ENCODE measurements around the gene C1orf141.
"Not testable (repeated sequence)": the region's sequence is repeated elsewhere in the genome, so short reads cannot be mapped to it uniquely, and the experiment has no call there.

Gene C1orf141

GRCh38 chr1:67134695-67135094 is at the start of gene C1orf141:
C1orf141 (minus strand) TSS chr1:67134970; CDS start chr1:67127240, 7,730 bp downstream.
- DNase-seq (ENCODE audit: low spot score) = peak; percentile 5

DNA sequence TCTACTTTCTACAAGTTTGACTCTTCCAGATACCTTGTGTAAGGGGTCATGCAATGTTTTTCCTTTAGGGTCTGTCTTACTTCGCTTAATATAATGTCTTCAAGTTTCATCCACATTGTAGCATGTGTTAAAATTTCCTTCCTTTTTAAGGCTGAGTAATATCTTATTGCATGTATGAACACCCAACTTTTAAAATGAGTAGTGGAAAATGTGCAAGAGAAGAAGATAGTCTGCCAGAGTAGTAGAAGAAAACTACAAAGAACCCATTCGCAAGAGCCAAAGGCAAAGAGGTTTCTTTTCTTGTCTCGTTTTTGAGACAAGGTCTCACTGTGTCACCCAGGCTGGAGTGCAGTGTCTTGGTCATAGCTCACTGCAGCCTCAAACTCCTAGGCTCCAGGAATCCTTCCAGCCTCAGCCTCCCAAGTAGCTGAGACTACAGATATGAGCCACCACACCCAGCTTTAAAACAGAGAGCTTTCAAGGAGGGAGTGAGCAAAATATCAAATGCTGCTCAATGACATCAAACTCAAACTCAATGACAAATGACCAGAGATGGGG is 40.8 kb upstream of the C1orf141 start:
- no peak for DNase-seq (ENCODE audit: low spot score)

- no peak for DNase-seq (ENCODE audit: low spot score)
Observed at GRCh38 chr1:67174716-67175284, 40.0 kb upstream of the C1orf141 start.

DNA sequence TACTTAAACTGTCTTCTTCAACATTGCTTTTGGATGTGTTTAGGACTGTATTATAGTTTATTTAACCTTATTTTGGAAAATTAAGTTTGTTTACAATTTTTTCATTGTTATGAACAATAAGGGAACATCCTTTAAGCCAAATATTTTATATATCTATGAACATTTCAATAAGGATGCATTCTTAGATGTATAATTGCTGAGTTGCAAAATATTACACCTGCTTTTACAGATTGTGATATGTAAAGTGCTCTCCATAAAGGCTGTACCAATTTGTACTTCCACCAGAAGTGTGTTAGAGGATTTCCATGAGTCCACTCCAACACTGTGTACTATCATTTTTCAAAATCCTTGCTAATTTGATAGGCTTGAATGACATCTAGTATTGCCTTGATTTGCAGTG is 39.2 kb upstream of the C1orf141 start:
- DNase-seq (ENCODE audit: low spot score) = no peak

DNA sequence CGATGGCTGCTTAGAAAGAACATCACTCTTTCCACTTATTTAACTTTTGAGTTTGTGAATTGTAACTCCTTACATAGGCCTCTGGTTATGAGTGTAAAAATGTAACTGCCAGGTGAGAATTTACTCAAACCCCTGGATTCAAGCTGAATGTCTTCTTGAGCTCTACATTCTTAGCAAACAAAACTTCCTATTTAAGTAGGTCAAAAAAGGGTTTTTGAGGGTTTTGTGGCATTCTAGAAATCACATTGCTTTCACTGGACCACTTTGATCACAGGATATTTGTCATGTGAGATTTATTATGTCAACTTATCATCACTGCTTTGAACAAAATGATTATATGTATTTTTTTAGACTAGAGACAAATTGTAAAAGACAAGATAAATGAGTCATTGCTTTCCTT is 37.2 kb upstream of the C1orf141 start:
- peak; percentile 54 for DNase-seq (ENCODE audit: low spot score)

GRCh38 chr1:67171574-67171955 is 36.8 kb upstream of the C1orf141 start:
- DNase-seq (ENCODE audit: low spot score) = no peak

- DNase-seq (ENCODE audit: low spot score) = peak; percentile 53
Observed at GRCh38 chr1:67170751-67171573, 36.2 kb upstream of the C1orf141 start.

GRCh38 chr1:67169932-67170331 is 35.2 kb upstream of the C1orf141 start:
- no peak for DNase-seq (ENCODE audit: low spot score)

DNA sequence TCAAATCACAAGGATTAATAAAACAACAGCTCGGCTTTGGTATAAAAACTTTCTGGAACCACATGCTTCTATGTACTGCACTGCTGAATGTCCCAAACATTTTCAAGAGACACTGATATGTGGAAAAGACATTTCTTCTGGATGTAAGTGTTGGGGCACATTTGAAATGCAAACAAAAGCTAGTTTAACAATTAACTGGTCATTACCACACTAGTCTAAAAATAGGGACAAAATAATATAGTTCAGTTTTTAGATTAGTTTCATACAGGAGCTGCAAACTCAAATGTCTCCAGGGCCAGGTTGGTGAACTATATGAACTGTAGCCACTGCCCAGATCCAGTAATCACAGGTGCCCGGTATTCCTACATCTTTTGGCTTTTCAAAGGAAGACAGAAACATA is 34.7 kb upstream of the C1orf141 start:
- no peak for DNase-seq (ENCODE audit: low spot score)

DNA sequence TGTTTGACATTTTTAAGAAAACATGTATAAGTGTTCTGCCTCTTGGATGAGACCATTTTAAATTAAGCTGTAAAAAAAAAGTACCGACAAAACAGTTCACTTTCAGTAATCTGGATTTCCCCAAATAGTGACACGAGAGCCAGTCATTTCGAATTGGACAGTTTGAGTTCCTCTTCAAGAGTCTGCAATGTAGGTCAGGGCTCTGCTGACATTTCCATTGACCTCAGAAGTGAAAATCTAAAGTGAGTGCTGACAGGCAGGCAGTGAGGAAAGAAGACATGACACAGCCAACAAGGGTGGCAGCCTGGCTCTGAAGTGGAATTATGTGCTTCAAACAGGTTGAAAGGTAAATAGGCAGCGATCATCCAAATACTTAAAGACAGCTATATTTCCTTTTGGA is 31.4 kb upstream of the C1orf141 start, which contains the start of gene IL23R:
IL23R (plus strand) TSS at position 259 of the 400 bp plus-strand sequence. CDS start 1,667 bp downstream, outside the sequence.
- no peak for DNase-seq (ENCODE audit: low spot score)

GRCh38 chr1:67165468-67166041 is 30.8 kb upstream of the C1orf141 start:
- DNase-seq (ENCODE audit: low spot score) = no peak

DNA sequence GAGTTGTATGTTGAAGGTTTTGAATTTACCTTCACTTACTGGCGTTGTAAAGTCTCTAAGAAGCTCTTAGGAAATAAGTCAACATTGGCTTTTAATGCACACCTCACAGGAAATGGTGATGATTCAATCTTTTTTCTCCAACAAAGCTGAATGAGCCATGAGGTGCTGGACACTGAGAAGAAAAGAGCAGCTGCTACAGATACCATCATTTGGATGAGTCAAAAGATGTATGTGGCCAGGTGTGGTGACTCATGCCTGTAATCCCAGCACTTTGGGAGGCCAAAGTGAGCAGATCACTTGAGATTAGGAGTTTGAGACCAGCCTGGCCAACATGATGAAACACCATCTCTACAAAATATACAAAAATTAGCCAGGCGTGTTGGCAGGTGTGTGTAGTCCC is 28.2 kb upstream of the C1orf141 start:
- DNase-seq (ENCODE audit: low spot score) = peak; percentile 35

GRCh38 chr1:67159233-67159632 is 24.5 kb upstream of the C1orf141 start:
- no peak for DNase-seq (ENCODE audit: low spot score)

GRCh38 chr1:67158401-67158800 is 23.6 kb upstream of the C1orf141 start:
- no peak for DNase-seq (ENCODE audit: low spot score)

DNA sequence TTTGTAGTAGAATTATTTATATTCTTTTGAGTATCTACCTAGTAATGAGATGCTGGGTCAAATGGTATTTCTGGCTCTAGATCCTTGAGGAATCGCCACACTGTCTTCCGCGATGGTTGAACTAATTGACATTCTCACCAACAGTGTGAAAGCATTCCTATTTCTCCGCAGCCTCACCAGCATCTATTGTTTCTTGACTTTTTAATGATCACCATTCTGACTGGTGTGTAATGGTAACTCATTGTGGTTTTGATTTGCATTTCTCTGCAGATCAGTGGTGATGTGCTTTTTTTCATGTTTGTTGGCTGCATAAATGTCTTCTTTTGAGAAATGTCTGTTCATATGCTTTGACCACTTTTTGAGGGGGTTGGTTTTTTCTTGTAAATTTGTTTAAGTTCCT is 16.2 kb upstream of the C1orf141 start:
- no peak for DNase-seq (ENCODE audit: low spot score)

- DNase-seq (ENCODE audit: low spot score) = peak; percentile 71
Observed at GRCh38 chr1:67149179-67149770, 14.5 kb upstream of the C1orf141 start.

GRCh38 chr1:67148516-67149178 is 13.9 kb upstream of the C1orf141 start:
- no peak for DNase-seq (ENCODE audit: low spot score)

DNA sequence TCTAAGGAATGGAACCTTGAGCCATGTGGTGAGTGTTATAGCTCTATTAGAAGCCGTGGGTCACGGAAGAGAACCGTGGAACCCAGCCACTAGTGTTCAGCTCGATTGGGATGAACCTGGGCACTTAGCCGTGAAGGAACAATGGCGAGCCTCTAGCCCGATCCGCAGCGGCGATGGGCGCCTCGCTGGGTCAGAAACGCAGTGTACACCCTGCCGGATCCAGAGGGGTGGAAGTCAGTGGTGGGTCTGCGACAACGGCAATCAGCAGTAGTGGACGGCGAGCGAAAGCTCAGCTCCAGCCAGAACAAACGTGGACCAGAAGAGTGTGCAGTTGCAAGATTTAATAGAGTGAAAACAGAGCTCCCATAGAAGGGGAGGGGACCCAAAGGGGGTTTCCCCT is 13.2 kb upstream of the C1orf141 start:
- DNase-seq (ENCODE audit: low spot score) = not testable (repeated sequence)

- no peak for DNase-seq (ENCODE audit: low spot score)
Observed at GRCh38 chr1:67146539-67146938, 11.8 kb upstream of the C1orf141 start.

- DNase-seq (ENCODE audit: low spot score) = no peak
Observed at GRCh38 chr1:67146101-67146500, 11.3 kb upstream of the C1orf141 start.

- DNase-seq (ENCODE audit: low spot score) = peak; percentile 17
Observed at GRCh38 chr1:67144696-67145095, 9.9 kb upstream of the C1orf141 start.

DNA sequence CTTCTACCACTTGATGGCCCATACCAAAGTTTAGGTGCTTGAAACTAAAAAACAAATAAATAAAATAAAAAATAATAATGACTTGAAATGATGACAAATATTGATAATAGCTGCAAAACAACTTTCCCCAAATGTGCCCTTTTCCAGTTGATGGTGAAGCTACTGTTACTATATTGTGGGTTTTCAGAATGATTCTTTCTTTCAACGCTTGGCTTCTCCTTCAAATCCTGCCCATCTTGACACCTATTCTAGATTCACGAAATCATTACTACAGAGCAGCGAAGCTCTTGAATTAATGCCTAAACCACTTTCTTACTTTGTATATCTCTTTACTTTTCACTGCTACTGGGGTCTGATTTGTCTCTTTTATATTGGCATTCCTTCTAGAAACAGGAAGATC is 9.2 kb upstream of the C1orf141 start:
- DNase-seq (ENCODE audit: low spot score) = no peak

Data from CD4-positive, alpha-beta T cell treated with Interleukin-6 at 100 ng/mL for 8 hours (primary cell).